ENCODE results near the gene EXOC1.

Gene EXOC1

DNA sequence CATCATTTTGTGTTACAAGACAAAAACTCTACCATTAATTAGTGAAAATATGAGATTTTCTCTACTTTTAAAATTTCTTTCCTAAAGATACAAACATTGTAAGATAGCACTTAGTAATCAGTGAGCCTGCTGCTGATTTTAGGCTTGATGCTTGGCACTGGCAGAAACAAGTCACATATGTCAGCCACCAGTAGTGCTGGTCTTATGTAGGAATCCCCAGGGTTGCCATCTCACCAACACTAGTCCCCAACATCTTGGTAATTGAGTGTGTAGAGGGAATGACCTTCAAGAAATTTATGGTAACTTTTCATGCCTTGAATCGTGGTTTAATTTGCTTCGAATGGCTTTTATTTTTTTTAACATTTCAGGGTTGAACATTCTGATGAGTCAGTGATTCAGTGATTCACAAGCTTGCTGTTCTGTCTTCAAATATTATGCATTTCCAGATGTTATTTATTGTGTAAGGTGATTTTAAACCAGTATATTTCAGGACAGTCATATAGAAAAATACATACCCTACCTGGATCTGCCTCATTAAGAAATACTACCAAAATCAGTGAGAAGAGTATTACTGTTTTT is 11.9 kb downstream of the EXOC1 start:
- TF ChIP-seq, protein P1, sequence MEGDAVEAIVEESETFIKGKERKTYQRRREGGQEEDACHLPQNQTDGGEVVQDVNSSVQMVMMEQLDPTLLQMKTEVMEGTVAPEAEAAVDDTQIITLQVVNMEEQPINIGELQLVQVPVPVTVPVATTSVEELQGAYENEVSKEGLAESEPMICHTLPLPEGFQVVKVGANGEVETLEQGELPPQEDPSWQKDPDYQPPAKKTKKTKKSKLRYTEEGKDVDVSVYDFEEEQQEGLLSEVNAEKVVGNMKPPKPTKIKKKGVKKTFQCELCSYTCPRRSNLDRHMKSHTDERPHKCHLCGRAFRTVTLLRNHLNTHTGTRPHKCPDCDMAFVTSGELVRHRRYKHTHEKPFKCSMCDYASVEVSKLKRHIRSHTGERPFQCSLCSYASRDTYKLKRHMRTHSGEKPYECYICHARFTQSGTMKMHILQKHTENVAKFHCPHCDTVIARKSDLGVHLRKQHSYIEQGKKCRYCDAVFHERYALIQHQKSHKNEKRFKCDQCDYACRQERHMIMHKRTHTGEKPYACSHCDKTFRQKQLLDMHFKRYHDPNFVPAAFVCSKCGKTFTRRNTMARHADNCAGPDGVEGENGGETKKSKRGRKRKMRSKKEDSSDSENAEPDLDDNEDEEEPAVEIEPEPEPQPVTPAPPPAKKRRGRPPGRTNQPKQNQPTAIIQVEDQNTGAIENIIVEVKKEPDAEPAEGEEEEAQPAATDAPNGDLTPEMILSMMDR (IDR thresholded peaks at IDR 0.05; ENCODE audit: extremely low read depth, insufficient read depth, missing control alignments), result no peak
- no peak for DNase-seq (ENCODE audit: low spot score)
- in situ Hi-C loops (cut with MboI; ENCODE audit: low pct_unique_long_range_greater_than_20kb, low sequenced_read_pairs, unreplicated experiment), result no loop called here

DNA sequence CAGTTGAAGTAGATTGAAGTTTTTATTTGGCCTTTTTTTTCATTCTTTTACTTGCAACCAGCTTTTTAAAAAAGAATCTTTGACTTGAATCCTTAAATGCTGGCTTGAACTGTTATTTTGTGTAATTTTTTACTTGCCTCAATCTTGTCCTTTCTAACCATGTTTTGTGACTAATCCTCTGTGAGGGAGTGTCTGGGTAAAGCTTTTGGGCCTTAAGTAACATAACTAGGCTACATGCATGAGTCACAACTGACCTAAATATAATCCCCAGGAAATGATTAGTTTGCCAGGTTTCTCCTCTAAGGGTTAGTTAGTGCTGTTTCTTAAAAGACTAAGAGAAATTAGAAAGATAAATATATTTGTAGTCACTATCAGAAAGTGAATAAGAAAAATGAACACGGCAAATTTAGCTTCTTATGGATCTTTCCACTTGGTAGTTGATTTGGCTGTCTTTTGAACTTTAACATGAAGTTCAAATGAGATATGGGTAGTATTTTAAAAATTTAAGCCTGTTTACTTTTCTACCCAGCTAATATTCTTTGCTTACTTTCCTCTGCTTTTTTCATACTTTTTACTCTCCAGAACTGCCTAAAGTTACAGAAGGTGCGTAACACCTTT is 13.0 kb downstream of the EXOC1 start:
- in situ Hi-C loops (cut with MboI; ENCODE audit: low pct_unique_long_range_greater_than_20kb, low sequenced_read_pairs, unreplicated experiment), result no loop called here
- TF ChIP-seq, protein P1 (IDR thresholded peaks at IDR 0.05; ENCODE audit: extremely low read depth, insufficient read depth, missing control alignments), result no peak
- DNase-seq (ENCODE audit: low spot score), result no peak

DNA sequence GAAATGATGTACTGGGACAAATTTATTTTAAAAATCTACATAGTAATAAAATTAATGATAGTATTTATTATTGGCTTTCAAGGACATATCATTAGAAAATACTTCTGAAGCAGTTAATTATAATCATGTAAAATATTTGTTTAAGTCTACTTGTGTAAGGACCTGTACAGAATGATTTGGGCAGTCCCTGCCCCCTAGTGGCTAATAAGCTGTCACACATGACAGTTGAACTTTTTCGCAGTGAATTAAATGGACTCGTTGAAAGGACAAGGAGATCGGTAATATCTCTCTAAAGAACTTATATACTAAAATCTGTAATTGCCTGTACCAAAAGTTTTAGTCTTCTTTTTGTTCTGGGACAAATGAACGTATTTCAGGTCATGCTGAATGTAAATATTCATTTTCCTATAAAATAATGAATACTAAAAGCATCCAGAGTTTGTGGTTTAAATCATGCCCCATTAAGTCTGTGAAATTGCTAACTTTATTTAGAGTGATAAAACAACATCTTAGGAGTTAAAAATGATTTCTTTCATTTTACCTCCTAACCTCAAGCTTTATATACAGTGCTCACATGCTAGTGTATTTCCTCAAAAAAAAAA is 13.6 kb downstream of the EXOC1 start:
- in situ Hi-C loops (cut with MboI; ENCODE audit: low pct_unique_long_range_greater_than_20kb, low sequenced_read_pairs, unreplicated experiment), result no loop called here
- TF ChIP-seq, protein P1 (IDR thresholded peaks at IDR 0.05; ENCODE audit: extremely low read depth, insufficient read depth, missing control alignments), result peak; percentile 80
- peak; percentile 19 for DNase-seq (ENCODE audit: low spot score)

DNA sequence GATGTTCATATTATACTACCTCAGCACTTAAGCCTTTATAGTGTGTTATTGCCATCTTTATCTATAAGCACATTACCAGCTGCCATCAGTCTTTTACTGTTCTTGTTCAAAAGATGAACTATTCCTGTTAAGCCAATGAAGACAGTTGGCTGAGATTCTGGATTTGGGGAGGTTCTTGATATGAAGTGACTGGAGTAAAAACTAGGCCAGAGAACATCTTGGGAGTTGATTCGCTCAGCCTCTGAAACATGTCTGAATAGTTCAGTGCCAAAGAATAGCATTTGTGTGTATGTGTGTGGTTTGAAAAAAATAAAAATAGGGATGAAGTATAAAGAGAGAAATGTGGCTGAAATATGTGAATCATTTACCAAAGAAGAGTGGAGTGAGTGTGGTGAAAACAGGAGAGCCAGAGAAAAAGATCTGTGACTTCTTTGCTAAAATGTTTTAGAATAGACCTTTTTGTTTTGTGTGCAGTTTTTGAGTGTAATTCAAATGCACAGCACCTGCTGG is 15.2 kb downstream of the EXOC1 start:
- in situ Hi-C loops (cut with MboI; ENCODE audit: low pct_unique_long_range_greater_than_20kb, low sequenced_read_pairs, unreplicated experiment), result no loop called here
- TF ChIP-seq, protein P1 (IDR thresholded peaks at IDR 0.05; ENCODE audit: extremely low read depth, insufficient read depth, missing control alignments), result no peak
- no peak for DNase-seq (ENCODE audit: low spot score)

DNA sequence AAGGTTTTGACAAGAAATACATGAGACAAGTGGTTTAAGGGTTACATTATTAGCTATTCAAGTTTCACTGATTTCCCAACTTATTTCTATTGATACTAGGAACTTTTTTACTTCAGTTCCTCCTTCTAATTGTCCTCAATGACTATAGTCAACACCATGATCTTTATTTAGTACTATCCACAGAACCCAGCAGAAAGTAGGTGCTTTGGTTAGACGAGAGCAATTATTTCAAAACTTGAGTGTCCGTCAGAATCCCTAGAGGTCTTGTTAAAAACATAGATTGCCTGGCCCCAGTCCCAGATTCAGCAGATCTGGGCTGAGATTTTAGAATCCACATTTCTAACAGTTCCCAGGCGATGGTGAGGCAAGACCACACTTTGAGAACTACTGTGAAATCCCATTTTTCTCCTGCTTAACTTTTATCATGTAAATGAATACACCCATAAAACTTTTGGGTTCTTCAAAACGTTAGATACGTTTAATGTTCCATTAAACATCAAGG is 17.9 kb downstream of the EXOC1 start:
- no peak for DNase-seq (ENCODE audit: low spot score)
- TF ChIP-seq, protein P1 (IDR thresholded peaks at IDR 0.05; ENCODE audit: extremely low read depth, insufficient read depth, missing control alignments), result no peak
- in situ Hi-C loops (cut with MboI; ENCODE audit: low pct_unique_long_range_greater_than_20kb, low sequenced_read_pairs, unreplicated experiment), result no loop called here

DNA sequence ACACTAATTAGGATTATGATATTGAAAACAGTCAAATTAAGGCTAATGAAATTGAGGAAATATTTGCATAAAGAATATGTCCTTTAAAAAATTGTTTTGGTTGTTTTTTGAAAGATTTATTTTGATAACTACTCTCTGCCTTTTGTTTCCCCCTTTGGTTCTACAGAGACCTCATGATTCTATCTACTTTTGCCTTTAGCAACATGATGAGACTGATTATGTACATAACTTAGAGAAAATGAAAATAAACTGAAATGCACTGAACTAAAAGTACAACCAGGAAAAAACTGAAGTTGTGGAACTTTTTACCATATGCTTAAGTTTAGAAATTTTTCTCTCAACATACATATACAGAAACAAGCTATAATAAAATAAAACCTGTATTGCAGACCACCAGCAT is 21.4 kb downstream of the EXOC1 start:
- TF ChIP-seq, protein P1 (IDR thresholded peaks at IDR 0.05; ENCODE audit: extremely low read depth, insufficient read depth, missing control alignments), result no peak
- DNase-seq (ENCODE audit: low spot score), result no peak
- in situ Hi-C loops (cut with MboI; ENCODE audit: low pct_unique_long_range_greater_than_20kb, low sequenced_read_pairs, unreplicated experiment), result no loop called here

Data from GM13977 (cell line).